ENCODE data around the gene F8.
A peak's percentile ranks its signal among the peaks of the same experiment; 100 is the strongest.
"Not testable (repeated sequence)": the region's sequence is repeated elsewhere in the genome, so short reads cannot be mapped to it uniquely, and the experiment has no call there.

Gene F8

GRCh38 chrX:154816326-154816898 is 206.1 kb downstream of the F8 start:
- not testable (repeated sequence) for DNase-seq (ENCODE audit: low spot score)

DNA sequence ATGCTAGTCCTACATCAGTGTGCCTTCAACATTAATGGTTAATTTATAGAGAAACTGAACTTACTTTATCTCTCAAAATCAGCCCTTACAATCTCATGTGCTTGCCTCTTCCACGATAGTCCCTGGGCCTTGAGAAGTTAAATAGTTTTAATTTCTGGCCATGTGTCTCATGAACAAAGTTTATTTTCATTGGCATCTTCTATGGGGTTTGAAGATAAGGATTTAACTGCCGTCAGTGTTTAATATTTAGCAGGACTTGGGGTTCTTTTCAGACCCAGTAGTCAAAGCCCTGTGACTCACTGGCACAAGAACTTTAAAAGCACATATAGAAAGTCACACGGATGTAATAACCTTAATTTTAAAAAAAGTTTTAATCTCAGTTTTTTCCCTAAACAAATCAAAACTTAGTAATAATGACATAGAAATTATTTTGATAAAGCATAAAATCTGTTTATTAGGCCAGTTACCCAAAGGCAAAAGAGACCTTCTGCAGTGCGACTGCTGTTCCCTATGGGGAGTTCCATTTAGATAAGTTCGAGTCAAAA is 207.2 kb downstream of the F8 start:
- DNase-seq (ENCODE audit: low spot score): no peak

- DNase-seq (ENCODE audit: low spot score): no peak
Measured at GRCh38 chrX:154813801-154814200, 208.7 kb downstream of the F8 start.

- DNase-seq (ENCODE audit: low spot score): no peak
Measured at GRCh38 chrX:154812341-154813101, 210.0 kb downstream of the F8 start.

DNA sequence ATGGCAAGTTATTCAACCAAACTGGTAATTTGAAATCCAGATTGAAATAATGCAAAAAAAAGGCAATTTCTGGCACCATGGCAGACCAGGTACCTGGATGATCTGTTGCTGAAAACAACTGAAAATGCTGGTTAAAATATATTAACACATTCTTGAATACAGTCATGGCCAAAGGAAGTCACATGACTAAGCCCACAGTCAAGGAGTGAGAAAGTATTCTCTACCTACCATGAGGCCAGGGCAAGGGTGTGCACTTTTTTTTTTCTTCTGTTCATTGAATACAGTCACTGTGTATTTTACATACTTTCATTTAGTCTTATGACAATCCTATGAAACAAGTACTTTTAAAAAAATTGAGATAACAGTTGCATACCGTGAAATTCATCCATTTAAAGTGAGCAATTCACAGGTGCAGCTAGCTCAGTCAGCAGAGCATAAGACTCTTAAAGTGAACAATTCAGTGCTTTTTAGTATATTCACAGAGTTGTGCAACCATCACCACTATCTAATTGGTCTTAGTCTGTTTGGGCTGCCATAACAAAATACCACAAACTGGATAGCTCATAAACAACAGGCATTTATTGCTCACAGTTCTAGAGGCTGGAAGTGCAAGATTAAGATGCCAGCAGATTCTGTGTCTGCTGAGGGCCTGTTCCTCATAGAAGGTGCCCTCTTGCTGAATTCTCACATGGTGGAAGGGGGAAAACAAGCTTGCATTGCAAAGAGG is 212.4 kb downstream of the F8 start:
- no peak for DNase-seq (ENCODE audit: low spot score)

- no peak for DNase-seq (ENCODE audit: low spot score)
Measured at GRCh38 chrX:154806837-154807501, 215.6 kb downstream of the F8 start.

DNA sequence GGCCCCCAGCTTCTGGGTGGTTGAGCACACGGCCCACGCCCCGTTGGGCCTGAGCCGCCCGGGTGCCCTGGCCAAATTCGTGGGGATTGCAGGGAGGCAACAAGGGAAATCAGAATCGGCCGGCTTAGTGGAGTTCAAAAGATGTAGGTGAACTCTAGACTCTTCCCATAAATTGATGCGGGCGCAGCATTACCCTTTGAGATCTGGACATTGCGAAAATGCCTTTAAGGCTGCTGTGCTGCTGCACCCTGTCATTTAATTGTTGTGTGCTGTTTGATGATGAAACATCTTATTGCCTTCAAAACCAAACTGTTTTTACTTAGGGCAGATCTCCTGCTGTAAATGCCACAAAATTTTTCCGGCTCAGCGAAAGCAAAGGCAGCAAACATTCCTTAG is 216.8 kb downstream of the F8 start:
- DNase-seq (ENCODE audit: low spot score): no peak

DNA sequence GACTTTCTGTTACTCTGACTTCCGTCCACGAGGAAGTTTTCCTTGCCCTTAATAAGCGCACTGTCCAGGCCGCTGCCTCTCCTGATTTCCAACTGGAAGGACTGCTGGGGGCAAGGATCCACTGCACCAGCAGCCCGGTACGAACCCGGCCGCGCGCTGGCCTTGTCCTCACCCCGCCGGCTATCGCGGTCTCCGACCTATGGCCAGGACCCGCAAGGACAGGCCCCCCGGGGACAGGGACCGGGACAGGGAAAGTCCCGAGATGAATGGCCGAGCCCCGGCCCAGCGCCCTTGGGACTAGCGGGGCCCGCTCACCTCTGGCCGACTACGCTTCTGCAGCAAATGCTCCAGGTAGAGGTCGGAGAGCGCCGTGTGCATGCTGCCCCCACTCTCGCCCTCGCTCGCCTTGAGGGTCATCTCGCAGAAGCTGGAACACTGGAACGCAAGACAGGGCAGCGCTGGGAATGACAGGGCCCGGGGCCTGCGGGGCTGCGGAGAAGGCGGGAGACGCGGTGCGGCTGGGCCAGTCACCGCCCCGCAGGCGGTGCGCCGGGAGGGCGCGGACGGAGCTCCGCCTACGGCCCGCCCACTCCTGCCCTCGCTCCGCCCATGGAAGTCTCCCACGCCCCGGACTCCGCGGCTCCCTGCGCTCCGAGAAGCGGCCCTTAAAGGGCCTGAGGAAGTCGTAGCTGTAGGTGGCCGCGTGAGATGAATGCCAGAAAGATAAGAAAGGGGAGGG is 217.4 kb downstream of the F8 start, which contains the start of gene MPP1:
TSS of gene MPP1 (minus strand) at position 529 of the 739 bp plus-strand sequence. CDS start at position 417, 112 bp downstream.
- peak; percentile 72 for DNase-seq (ENCODE audit: low spot score)

DNA sequence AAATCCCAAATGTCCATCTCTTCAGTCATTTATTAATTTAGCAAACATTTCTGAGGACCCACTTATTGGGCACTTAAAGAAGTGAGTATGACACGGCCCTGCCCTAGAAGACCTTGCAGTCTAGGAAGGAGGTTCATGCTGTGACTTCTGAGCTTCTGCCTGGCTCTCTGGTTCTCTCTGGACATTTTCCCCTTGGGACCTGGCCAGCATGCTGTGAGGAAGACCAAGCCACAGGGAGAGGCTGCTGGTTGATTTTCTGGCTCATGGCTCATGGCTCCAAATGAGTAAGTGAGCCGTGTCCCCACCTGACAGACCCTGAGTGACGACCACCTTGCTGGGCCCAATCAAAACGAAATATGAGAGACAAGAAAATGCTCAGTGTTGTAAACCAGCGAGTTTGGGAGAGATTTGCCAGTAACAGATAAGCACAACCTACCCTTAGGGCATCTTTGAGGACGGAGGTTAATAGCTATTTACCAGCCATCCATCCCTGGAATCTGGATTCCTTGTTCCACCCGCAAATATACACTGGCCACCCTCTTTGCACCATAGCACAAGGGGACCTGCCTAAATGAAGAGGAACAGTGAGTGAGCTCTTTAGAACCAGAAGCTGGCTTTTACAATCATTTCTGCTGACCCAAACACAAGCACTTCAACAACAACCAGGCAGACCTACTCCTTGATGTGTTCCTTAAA is 218.1 kb downstream of the F8 start:
- DNase-seq (ENCODE audit: low spot score): no peak

- no peak for DNase-seq (ENCODE audit: low spot score)
Measured at GRCh38 chrX:154802947-154803346, 219.6 kb downstream of the F8 start.

DNA sequence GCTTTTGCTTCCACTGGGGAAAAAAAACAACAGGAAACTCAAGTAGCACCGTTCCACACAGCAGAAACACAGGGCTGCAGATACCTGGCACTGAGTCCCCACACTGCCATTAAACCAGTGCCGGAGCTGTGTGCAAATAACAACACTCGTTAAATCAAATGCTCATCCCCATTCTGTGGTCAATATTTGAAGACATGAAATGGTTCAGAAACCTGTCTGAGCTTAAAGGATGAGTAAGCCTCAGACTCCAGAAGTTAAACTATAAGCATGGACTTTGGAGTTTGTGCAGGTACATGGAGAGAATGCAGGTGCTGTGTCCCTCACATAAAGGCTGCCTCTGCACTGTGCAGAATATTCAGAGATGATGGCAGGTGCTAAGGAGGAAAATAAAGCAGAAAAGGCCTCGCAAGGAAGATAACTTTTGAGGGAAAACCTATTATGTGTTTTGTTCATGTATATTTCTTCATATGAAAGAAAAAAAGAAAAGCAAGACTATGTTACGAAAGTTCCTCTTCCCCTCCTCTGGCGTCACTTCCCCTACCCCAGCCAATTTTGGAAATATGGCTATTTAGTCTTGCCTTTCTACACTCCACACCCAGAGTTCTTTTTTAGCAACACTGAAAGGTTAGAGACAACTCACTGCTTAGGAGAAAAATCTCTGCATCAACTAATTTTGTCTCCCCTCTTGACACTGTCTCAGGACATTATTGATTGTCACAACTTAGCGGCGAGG is 221.9 kb downstream of the F8 start:
- no peak for DNase-seq (ENCODE audit: low spot score)

DNA sequence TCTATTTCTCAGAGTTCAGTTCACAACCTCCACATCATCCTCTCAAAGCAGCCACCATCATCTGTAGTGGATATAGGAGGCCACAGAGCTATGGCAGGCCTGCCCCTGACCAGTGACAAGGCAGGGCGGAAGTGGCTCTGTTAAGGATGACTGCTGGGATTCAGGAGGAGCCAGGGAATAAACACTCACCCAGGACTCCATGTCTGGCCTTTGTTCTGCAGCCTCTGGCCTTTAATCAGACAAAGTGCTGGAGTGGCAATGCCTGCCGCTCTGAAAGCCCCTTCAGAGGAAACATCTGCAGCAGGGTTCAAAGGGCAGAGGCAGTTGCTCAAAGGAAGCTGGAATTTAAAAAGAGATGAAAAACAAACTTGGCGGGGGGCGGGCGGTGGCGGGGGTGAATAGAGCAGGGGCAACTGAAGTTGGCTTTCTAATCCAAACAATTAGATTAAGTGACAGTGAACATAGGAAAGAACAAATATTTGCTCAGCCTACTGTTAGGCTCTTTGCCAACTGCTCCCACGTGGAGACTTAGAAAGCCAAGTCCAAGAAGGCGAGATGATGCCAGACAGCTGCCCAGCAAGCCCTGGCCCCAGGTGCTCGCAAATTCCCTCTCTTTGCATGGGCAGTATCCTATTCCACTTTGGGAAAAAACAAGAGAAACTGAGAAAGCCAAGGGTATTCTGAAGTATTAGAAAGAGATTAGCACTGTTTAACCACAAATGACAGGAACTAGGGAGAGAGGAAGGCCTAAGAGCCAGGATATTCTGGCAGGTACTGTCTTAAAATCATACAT is 222.8 kb downstream of the F8 start:
- no peak for DNase-seq (ENCODE audit: low spot score)

GRCh38 chrX:154797006-154797405 is 225.5 kb downstream of the F8 start:
- no peak for DNase-seq (ENCODE audit: low spot score)

DNA sequence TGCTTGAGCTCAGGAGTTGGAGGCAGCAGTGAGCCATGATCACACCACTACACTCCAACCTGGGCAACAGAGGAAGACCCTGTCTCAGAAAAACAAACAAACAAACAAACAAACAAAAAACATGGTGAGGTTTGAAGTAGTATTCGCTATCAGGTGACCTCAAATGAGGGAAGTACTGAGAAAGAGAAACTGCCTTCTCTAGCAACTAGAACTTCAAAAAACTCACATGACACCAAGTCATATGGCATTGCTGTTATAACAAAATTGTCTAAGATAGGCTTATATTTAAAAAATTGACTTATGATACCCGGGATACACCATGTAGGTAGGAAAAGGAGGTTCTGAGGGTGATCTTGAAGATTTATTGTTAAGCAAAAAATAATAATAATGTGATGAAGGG is 227.5 kb downstream of the F8 start:
- no peak for DNase-seq (ENCODE audit: low spot score)

DNA sequence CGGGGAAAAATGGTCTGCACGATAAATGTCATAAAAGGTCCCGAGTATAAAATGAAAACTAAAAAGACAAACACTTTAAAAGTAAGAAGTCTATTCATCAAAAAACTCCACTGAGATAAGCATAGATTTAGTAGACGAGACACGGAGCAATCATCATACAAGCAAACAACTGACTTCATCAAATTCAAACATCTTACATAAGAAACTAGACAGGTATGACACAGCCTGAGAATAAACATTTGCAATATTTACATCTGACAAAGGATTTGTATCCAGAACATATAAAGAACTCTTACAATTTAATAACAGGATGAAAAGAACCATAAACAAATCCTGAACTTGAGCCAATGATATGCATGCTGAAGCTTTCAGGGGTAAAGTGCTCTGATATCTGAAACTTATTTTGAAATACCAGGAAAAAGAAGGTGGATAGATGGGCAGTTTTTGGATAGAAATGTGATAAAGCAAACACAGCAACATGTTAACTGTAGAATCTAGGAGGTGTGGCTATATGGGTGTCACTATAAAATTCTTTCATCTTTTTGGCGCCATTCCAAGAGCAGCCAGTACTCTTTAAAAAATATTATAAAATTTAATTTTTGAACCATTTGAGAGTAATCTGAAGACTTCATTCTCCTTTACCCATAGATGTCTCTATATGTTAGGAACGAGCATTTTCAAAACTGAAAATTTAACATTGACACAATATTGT is 229.3 kb downstream of the F8 start:
- no peak for DNase-seq (ENCODE audit: low spot score)

DNA sequence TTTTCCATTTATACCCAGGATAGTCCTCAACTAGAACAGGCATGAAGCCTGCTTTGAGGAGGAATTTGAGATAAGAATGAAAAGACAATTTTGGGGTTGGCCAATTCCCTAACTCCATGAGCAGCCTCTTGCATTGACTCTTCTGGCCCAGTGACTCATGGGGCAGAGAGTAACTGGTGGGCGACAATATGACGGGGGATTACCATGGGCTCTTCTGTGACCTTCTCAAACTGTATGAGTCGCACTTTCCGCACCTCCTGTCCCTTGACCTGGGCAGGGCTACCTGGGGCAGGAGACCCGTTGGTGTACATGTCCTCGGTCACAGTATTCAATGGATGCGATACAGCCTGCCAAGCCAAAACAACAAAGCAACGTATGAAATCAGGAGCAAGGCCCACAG is 230.6 kb downstream of the F8 start:
- DNase-seq (ENCODE audit: low spot score): no peak

DNA sequence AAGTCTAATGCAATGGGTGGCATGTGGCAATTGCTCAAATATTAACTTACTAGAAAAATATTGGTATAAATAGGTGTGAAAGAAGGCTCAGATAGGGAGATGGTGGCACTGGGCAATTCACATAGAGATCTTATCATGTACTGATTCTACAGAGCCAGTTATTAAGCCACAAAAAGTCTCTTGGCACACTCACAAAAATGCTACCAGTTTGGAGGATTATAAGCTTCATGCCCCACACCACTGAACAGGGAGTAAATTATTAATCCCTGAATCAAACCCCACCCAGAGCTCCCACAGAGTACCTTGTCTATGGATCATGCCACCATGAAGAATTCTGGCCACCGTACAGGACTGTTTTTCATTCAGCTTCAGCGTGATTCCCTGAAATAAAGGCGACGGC is 231.1 kb downstream of the F8 start:
- no peak for DNase-seq (ENCODE audit: low spot score)

All from activated CD4-positive, alpha-beta T cell treated with anti-CD3 and anti-CD28 coated beads, Interleukin-2, Interleukin-4, amounts not matched to agents 100 ng/mL and 50 ng/mL, durations not matched to agents 16 hours and 8 hours (primary cell).